Measurements from ENCODE around the gene DMKN. TPM values are rescaled to one million over a fixed set of nuclear protein-coding genes. Genes with fewer than 3 reads are reported as not detected.
"Not testable (repeated sequence)": the region's sequence is repeated elsewhere in the genome, so short reads cannot be mapped to it uniquely, and the experiment has no call there.

Gene DMKN
- total RNA-seq, 1 donor from 2014 or later: 213 TPM

DNA sequence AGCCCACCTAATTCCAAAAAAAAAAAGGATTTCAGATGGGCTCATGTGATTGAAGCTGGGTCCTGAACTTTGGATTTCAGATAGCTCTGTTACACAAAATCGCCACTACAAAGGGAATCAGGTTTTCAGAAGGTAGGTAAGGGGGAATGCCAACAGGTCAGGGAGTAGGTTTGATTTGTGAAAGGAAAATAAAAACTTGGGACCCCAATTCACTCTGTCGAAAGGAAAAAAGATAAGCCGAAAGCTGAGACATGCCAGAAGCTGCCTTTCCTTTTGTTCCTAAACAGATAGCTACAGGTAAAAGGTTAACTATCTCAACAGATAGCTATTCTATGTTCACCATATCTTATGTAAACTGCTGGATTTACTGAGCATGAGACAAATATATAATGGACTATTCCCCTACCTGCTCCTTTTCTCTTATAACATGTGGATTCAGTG, 27.2 kb downstream of the DMKN start:
- no peak for TF ChIP-seq CTCF (IDR thresholded peaks at IDR 0.05; ENCODE audit: unreplicated experiment)
- H3K27me3 Mint-ChIP-seq: peaks cover 31% of the 10 kb centered on the region
- peaks cover 24% of the 10 kb centered on the region for H3K4me1 Mint-ChIP-seq (ENCODE audit: low read depth)
- H3K27ac Mint-ChIP-seq: peak overlapping the region; percentile 65
- no peaks in the 10 kb centered on the region for H3K9me3 Mint-ChIP-seq (ENCODE audit: low read depth)
- no peak for DNase-seq (ENCODE audit: low spot score, unreplicated experiment)
- H3K4me3 Mint-ChIP-seq (ENCODE audit: low read depth): no peak overlapping the region
- H3K36me3 Mint-ChIP-seq (ENCODE audit: insufficient read depth): no peaks in the 10 kb centered on the region

GRCh38 chr19:35484252-35485036, 29.0 kb downstream of the DMKN start:
- no peak overlapping the region for H3K4me3 Mint-ChIP-seq (ENCODE audit: low read depth)
- no peaks in the 10 kb centered on the region for H3K36me3 Mint-ChIP-seq (ENCODE audit: insufficient read depth)
- DNase-seq (ENCODE audit: low spot score, unreplicated experiment): no peak
- no peaks in the 10 kb centered on the region for H3K9me3 Mint-ChIP-seq (ENCODE audit: low read depth)
- peaks cover 19% of the 10 kb centered on the region for H3K27me3 Mint-ChIP-seq
- no peak for TF ChIP-seq CTCF (IDR thresholded peaks at IDR 0.05; ENCODE audit: unreplicated experiment)
- peaks cover 24% of the 10 kb centered on the region for H3K4me1 Mint-ChIP-seq (ENCODE audit: low read depth)
- no peak overlapping the region for H3K27ac Mint-ChIP-seq

DNA sequence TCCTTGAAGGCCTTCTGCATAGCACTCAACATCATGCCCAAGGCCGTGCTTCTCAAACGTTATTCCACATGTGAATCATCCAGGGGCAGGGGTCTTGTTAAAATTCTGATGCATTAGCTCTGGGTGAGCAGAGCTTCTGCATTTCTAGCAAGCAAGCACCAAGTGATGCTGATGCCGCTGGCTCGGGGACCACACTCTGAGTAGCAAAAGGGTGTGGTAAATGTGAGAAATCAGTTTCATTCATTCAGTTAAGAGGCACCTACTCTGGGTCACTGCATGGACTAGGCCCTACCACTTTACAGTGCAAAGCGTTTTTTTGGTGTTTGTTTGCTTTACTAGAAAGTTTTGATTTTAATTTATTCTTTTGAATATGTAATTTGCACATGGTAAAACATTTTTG, 30.4 kb downstream of the DMKN start:
- H3K4me3 Mint-ChIP-seq (ENCODE audit: low read depth): no peak overlapping the region
- H3K36me3 Mint-ChIP-seq (ENCODE audit: insufficient read depth): no peaks in the 10 kb centered on the region
- H3K27me3 Mint-ChIP-seq: peaks cover 7% of the 10 kb centered on the region
- no peaks in the 10 kb centered on the region for H3K9me3 Mint-ChIP-seq (ENCODE audit: low read depth)
- no peak overlapping the region for H3K27ac Mint-ChIP-seq
- H3K4me1 Mint-ChIP-seq (ENCODE audit: low read depth): peaks cover 26% of the 10 kb centered on the region
- DNase-seq (ENCODE audit: low spot score, unreplicated experiment): no peak
- TF ChIP-seq CTCF (IDR thresholded peaks at IDR 0.05; ENCODE audit: unreplicated experiment): no peak

DNA sequence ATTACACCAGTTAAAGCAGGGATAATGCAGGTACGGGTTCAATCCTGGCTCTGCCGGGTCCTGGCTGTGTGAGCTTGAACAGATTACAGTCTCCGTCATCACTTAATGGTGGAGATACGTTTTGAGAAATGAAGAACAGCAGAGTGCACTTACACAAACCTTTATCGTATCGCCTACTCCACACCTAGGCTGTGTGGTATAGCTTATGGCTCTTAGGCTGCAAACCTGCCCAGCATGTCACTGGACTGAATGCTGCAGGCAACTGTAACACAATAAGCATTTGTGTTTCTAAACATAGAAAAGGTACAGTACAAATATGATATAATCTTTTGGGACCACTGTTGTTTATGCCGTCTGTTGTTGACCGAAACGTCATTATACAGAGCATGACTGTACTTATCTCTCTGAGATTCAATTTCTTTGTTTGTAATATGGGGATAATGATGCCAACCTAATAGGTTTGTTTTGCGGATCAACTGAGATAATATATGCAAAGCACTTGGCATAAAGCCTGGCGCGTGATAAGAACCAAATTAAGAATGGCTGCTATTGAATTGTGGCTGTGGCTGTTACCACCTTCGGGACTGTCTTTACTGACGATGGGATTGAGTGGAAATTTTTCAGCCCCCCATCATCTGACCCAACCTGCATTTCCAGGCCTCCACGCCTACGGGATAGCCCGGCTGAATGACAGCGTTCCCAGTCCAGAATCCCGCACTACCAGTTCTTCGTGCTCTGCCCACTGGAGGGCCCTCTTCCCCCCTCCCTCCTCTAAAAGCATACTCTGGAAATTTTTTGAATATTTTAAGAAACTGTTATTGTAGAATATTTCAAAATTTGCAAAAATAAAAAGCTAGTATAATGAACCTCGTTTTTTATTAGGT, 34.4 kb downstream of the DMKN start:
- no peaks in the 10 kb centered on the region for H3K9me3 Mint-ChIP-seq (ENCODE audit: low read depth)
- peaks cover 3% of the 10 kb centered on the region for H3K4me1 Mint-ChIP-seq (ENCODE audit: low read depth)
- H3K36me3 Mint-ChIP-seq (ENCODE audit: insufficient read depth): no peaks in the 10 kb centered on the region
- DNase-seq (ENCODE audit: low spot score, unreplicated experiment): no peak
- TF ChIP-seq CTCF (IDR thresholded peaks at IDR 0.05; ENCODE audit: unreplicated experiment): peak; percentile 34
- no peak overlapping the region for H3K27ac Mint-ChIP-seq
- no peak overlapping the region for H3K4me3 Mint-ChIP-seq (ENCODE audit: low read depth)
- peaks cover 3% of the 10 kb centered on the region for H3K27me3 Mint-ChIP-seq

DNA sequence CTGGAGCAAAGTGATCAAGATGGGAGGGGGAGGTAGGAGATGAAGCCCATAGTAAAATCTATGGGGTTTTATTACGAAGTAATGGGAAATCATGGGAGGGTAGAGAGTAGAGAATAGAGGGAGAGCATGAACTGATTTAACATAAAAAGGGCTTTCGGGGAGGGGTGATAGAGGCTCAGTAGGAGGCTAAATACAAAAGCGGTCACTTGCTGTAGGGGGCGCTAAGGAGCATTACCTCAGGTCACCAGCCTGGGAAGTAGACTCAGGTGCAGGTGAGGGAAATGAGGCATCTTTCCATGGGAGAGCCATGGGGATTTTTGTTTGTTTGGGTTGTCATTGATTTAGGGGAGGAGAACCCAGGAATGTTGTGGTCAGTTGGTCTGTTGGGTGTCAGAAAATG, 37.3 kb downstream of the DMKN start:
- peaks cover 3% of the 10 kb centered on the region for H3K27me3 Mint-ChIP-seq
- TF ChIP-seq CTCF (IDR thresholded peaks at IDR 0.05; ENCODE audit: unreplicated experiment): peak; percentile 25
- peaks cover 3% of the 10 kb centered on the region for H3K4me1 Mint-ChIP-seq (ENCODE audit: low read depth)
- no peak overlapping the region for H3K27ac Mint-ChIP-seq
- no peak overlapping the region for H3K4me3 Mint-ChIP-seq (ENCODE audit: low read depth)
- H3K9me3 Mint-ChIP-seq (ENCODE audit: low read depth): no peaks in the 10 kb centered on the region
- no peak for DNase-seq (ENCODE audit: low spot score, unreplicated experiment)
- no peaks in the 10 kb centered on the region for H3K36me3 Mint-ChIP-seq (ENCODE audit: insufficient read depth)

DNA sequence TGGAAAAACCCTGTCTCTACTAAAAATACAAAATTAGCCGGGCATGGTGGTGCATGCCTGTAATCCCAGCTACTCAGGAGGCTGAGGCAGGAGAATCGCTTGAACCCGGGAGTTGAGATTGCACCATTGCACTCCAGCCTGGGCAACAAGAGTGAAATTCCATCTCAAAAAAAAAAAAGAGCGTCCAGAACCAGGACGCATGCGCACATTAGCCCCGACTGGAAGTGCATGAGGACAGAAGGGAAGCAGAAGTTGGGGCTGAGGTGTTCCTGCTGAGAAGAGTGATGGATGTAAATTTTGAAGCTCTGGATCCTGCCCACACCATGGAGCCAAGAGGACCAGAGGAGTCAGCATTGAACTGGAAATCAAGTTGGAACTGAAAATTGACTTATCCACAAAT, 38.9 kb downstream of the DMKN start:
- not testable (repeated sequence) for DNase-seq (ENCODE audit: low spot score, unreplicated experiment); H3K9me3 Mint-ChIP-seq (ENCODE audit: low read depth); H3K27ac Mint-ChIP-seq; H3K4me1 Mint-ChIP-seq (ENCODE audit: low read depth); H3K27me3 Mint-ChIP-seq; H3K4me3 Mint-ChIP-seq (ENCODE audit: low read depth); H3K36me3 Mint-ChIP-seq (ENCODE audit: insufficient read depth)
